OCI-LY7 (cell line): Measurements from ENCODE around the gene NPBWR2. TPM values are rescaled to one million over a fixed set of nuclear protein-coding genes. Genes with fewer than 3 reads are reported as not detected.

Experiments used
- BruUV-seq: library from RNA; stranded (reverse); fragments of 400-500 nt; replicated peaks from 2 replicates; lab custom pipeline; 2021; lab: Mats Ljungman, UMichigan
- CTCF ChIA-PET: fragments of 300-600 bp; sonication (Branson Sonifier 250); formaldehyde crosslinking; loops from one replicate; lab custom pipeline; 2022; ENCODE audit warnings: antibody characterized with exemption; ENCODE audit not compliant: unreplicated experiment; lab: Charles Lee
- POLR2A ChIA-PET: fragments of 300-600 bp; sonication (Branson Sonifier 250); formaldehyde crosslinking; loops from one replicate; lab custom pipeline; 2022; ENCODE audit warnings: antibody characterized with exemption; lab: Charles Lee
- DNase-seq: peaks from one replicate; pipeline ENCODE4 v3.0.0-alpha.2; 2015; ENCODE audit warnings: low spot score
- H2AFZ ChIP-seq: fragments of 200-600 bp; sonication (generic), shearing (Covaris generic); 2 replicates; pipeline ENCODE4 v1.6.1; 2014; ENCODE audit warnings: mild to moderate bottlenecking, antibody characterized with exemption, low read length, moderate library complexity
- H3K27ac ChIP-seq: fragments of 200-600 bp; sonication (generic); 2 replicates; pipeline ENCODE4 v1.5.1; 2014; ENCODE audit warnings: mixed run types, low read depth, mild to moderate bottlenecking, moderate library complexity, low read length, inconsistent platforms; ENCODE audit not compliant: poor library complexity, severe bottlenecking
- H3K36me3 ChIP-seq: fragments of 200-600 bp; sonication (generic); 2 replicates; pipeline ENCODE4 v1.6.1; 2014; ENCODE audit warnings: mild to moderate bottlenecking, antibody characterized with exemption, low read length, moderate library complexity, mixed read lengths; ENCODE audit not compliant: insufficient read depth
- H3K4me1 ChIP-seq: fragments of 200-600 bp; sonication (generic); 2 replicates; pipeline ENCODE4 v1.5.1; 2014; ENCODE audit warnings: mild to moderate bottlenecking, low read length; ENCODE audit not compliant: insufficient read depth, poor library complexity, severe bottlenecking
- H3K4me2 ChIP-seq: fragments of 200-600 bp; sonication (generic); 2 replicates; pipeline ENCODE4 v1.6.1; 2014; ENCODE audit warnings: mild to moderate bottlenecking, low read length
- H3K4me3 ChIP-seq: fragments of 200-600 bp; sonication (generic); 2 replicates; pipeline ENCODE4 v1.5.1; 2014; ENCODE audit warnings: mild to moderate bottlenecking, low read depth, low read length; ENCODE audit not compliant: poor library complexity, severe bottlenecking
- H3K79me2 ChIP-seq: fragments of 200-600 bp; sonication (generic); 2 replicates; pipeline ENCODE4 v1.6.1; 2016; ENCODE audit warnings: low read depth, mild to moderate bottlenecking, low read length, moderate library complexity, mixed read lengths; ENCODE audit not compliant: insufficient read depth
- H3K9me2 ChIP-seq: fragments of 200-600 bp; sonication (generic); 2 replicates; pipeline ENCODE4 v1.6.1; 2016; ENCODE audit warnings: mild to moderate bottlenecking, low read length, mixed read lengths; ENCODE audit not compliant: insufficient read depth
- H3K9me3 ChIP-seq: fragments of 200-600 bp; sonication (generic); 2 replicates; pipeline ENCODE4 v1.6.1; 2014; ENCODE audit warnings: mild to moderate bottlenecking, mixed run types, low read length, mixed read lengths
- H4K20me1 ChIP-seq: fragments of 200-600 bp; sonication (generic); 2 replicates; pipeline ENCODE4 v1.6.1; 2014; ENCODE audit warnings: mild to moderate bottlenecking, antibody characterized with exemption, low read length, moderate library complexity, mixed read lengths; ENCODE audit not compliant: insufficient read depth
- CTCF ChIP-seq: fragments of 200-600 bp; sonication (generic); conservative IDR thresholded peaks from 2 replicates; pipeline ENCODE4 v1.5.1; 2014; ENCODE audit warnings: mild to moderate bottlenecking, antibody characterized with exemption, low read length, moderate library complexity, mixed read lengths
- EZH2phosphoT487 ChIP-seq: fragments of 200-600 bp; sonication (generic); IDR thresholded peaks from 2 replicates; pipeline ENCODE4 v1.6.1; 2018; ENCODE audit warnings: low read depth, borderline replicate concordance, mild to moderate bottlenecking, mixed run types, antibody characterized with exemption, low read length, moderate library complexity, mixed read lengths
- intact Hi-C: fragments of 100-400 bp; cut with micrococcal nuclease; formaldehyde crosslinking; loops from one replicate; pipeline ENCODE4 v1.10.0; 2022; ENCODE audit not compliant: unreplicated experiment
- total RNA-seq, 2 experiments: library from RNA; depleted of rRNA in 1 of 2; stranded (reverse); fragments of >200 nt in 1 of 2; shearing (Covaris generic) in 1 of 2; gene quantifications; 2 replicates each; pipeline ENCODE4 v1.2.3, GENCODE V29; 2014 to 2022

The NPBWR2 gene
- total RNA-seq, 2 experiments from 2014 or later, result not detected

GRCh38 chr20:64081624-64081964 lies 25.8 kb downstream of the NPBWR2 start:
- no peak overlapping the region for H2AFZ ChIP-seq
- no peak overlapping the region for H3K4me3 ChIP-seq
- H4K20me1 ChIP-seq, result no peaks in the 10 kb centered on the region
- H3K4me2 ChIP-seq, result no peak overlapping the region
- no peaks in the 10 kb centered on the region for H3K9me2 ChIP-seq
- H3K9me3 ChIP-seq, result no peaks in the 10 kb centered on the region
- peaks cover 38% of the 10 kb centered on the region for H3K4me1 ChIP-seq
- intact Hi-C loops, result no loop called here
- CTCF ChIA-PET, result interaction anchor here (0.5 kb wide), 1 partner anchor 39 kb away, joined by 4 read pairs; no protein-coding TSS in a partner anchor
- peaks cover 12% of the 10 kb centered on the region; the same call in 1 of the 2 replicates for H3K79me2 ChIP-seq
- H3K36me3 ChIP-seq, result peaks cover under 1% of the 10 kb centered on the region; the same call in 1 of the 2 replicates
- TF ChIP-seq CTCF, result no peak
- TF ChIP-seq EZH2phosphoT487, result no peak
- H3K27ac ChIP-seq, result no peak overlapping the region
- BruUV-seq, result no TSS peak
- POLR2A ChIA-PET, result no interaction called here
- no peak for DNase-seq

- BruUV-seq, result no TSS peak
- H3K9me3 ChIP-seq, result no peaks in the 10 kb centered on the region
- TF ChIP-seq EZH2phosphoT487 (no peak), CTCF (no peak)
- peaks cover 7% of the 10 kb centered on the region; the same call in 1 of the 2 replicates for H3K36me3 ChIP-seq
- H3K4me2 ChIP-seq, result peak overlapping the region; percentile 87
- no peak overlapping the region for H3K27ac ChIP-seq
- no peaks in the 10 kb centered on the region for H3K9me2 ChIP-seq
- no peak for DNase-seq
- no peaks in the 10 kb centered on the region for H4K20me1 ChIP-seq
- ChIA-PET CTCF (interaction anchor here (0.5 to 0.6 kb wide), 2 partner anchors 39 to 1474 kb away, joined by 4 read pairs; no protein-coding TSS in a partner anchor), POLR2A (no interaction called here)
- peak overlapping the region; percentile 76 for H3K4me3 ChIP-seq
- H2AFZ ChIP-seq, result no peak overlapping the region
- peaks cover 13% of the 10 kb centered on the region; the same call in 1 of the 2 replicates for H3K79me2 ChIP-seq
- H3K4me1 ChIP-seq, result peaks cover 44% of the 10 kb centered on the region
- intact Hi-C loops, result no loop called here
Measured at GRCh38 chr20:64080813-64081623, 26.3 kb downstream of the NPBWR2 start.
